Inflammatory macrophage treated with lipopolysaccharide for 4 hours (primary cell): ENCODE measurements around the gene DHRS13.

Source experiments
- DNase-seq: peaks from one replicate; pipeline ENCODE4 v3.0.0-alpha.2; 2020

The DHRS13 gene, protein sequence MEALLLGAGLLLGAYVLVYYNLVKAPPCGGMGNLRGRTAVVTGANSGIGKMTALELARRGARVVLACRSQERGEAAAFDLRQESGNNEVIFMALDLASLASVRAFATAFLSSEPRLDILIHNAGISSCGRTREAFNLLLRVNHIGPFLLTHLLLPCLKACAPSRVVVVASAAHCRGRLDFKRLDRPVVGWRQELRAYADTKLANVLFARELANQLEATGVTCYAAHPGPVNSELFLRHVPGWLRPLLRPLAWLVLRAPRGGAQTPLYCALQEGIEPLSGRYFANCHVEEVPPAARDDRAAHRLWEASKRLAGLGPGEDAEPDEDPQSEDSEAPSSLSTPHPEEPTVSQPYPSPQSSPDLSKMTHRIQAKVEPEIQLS

DNA sequence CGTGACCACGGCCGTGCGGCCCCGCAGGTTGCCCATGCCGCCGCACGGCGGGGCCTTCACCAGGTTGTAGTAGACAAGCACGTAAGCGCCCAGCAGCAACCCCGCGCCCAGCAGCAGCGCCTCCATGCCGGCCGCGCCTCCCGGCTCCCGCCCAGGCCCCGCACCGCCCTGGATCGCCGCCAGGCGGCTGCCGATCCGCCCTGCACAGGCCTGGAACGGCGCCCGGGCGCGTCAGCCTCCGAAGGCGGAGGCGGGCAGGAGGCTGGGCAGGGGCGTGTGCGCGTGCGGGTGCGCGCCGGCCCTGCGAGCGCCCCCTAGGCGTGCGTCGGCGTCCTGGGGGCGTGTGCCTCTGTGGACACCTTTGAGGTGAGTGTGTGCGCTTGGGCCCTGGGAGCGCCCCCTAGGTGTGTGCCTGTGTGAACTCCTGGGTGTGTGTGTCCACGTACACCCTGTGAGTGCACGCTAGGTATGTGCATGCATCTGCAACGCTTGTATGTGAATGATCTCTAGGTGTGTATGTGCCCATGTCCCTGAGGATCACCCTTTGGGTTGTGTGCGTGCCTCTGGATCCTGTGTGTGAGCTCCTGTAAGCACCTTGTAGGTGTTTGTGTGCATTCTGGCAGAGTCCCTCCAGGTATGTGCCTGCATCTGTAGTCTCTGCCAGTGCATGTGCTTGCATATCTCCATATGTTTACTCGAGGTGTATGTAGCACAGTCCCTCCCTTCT, at the start of gene DHRS13:
TSS of gene DHRS13 (minus strand) at position 261 of the 727 bp plus-strand sequence. CDS start at position 126, 135 bp downstream.
- DNase-seq: peak; percentile 87

DNA sequence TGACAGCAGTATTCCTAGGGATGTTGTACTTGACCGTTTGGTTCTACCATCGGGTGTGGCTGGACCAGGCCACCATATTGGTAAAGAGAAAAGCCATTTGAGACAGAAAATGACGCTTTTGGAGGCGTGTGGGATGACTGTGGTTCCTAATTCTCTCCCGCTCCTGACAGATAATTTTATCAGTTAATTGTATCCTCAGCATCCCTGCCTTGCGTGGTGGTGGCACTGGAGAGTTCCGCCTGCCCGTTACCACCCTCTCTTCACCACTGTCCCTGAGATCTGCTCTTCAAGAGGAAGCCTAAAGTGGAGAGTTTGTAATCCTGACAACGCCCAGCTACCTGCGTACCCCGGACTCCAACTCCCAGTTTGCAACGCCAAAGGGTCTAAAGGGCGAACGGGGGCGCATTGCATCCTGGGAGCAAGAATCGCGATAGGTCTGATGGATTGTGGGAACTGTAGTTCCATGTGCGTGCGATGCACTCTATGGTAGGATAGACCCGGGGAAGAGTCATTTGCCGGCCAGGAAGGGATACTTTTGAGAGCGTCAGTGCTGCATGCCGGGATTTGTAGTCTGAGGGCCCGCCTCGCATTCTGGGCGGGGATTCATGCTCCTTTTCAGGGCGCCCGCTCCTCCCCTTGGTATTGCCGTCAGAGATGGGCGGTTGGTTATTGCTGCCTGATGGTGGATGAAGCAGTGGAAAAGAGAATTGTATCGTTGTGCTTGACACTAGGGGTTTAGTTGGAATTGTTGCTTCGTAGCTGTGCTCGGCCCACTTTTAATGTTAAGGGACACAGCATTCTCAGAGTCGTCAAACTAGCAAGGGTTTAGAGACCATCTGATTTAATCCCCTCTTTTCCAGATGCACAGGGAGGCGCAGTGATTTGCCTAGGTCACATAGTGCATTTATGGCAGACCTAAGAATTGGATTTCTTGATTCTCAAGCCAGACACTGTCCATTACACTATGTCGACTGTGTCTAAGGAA, 49.4 kb upstream of the DHRS13 start:
- DNase-seq: peak; percentile 99

DNA sequence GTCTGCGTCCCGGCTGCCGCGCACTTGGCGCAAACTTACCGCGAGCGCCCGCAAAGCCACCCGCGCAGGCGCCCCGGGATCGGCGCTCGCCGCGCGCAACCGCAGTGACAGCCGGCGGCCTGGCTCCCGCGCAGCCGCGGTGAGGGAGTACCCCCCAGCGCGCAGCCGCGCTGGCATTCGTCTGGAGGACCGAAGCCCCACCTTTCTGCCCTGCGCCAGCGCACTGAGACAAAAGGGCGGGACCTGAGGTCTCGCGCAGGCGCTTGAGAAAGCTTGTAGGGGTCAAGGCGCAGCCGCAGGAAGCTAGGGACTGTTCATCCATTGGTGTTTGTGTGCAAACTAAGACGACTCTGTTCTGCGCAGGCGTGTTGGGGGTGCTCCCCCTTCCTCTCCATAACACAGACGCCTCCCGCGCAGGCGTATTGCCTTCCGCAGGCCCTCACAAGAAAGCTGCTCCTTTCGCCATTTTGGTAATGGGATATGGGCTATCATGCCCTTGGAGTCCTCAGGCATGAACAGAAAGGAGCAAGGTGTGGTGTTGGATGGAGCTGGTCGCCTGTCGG, 48.6 kb upstream of the DHRS13 start, which contains the start of gene PHF12:
TSS of gene PHF12 (minus strand) at position 91 of the 563 bp plus-strand sequence. CDS start 558 bp downstream, outside the sequence.
- peak; percentile 100 for DNase-seq

DNA sequence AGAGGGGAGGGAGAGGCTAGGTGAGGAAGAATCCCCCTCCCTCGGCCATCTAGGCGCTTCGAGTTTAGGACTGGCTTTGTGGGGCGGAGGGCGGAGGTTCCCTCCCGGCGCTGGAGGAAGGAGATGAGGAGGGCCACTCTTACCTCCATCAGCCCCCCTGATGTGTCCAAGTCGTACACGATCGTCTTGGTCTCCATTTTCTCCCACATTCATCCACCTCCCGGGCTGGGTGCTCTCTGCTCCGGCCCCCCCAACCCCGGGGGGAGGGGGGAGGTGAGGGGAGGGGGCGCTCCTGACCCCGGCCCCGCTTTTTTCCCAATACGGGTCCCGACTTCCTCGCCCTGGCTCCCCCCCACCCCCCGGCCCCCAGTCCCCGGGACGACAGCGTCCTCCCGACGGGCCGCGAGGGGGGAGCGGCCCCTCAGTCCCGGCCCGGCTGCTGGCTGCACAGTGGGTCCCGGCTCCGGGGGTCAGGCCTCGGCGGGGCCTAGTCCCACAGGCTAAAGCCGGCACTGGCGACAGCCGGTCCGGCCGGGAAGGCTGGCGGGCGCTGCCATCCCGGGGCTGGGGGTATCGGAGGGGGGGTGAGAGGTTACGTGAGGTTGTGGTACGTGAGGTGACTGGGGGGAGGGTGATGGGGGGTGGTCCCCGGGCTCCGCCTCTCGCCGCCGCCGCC, 48.0 kb upstream of the DHRS13 start:
- no peak for DNase-seq

DNA sequence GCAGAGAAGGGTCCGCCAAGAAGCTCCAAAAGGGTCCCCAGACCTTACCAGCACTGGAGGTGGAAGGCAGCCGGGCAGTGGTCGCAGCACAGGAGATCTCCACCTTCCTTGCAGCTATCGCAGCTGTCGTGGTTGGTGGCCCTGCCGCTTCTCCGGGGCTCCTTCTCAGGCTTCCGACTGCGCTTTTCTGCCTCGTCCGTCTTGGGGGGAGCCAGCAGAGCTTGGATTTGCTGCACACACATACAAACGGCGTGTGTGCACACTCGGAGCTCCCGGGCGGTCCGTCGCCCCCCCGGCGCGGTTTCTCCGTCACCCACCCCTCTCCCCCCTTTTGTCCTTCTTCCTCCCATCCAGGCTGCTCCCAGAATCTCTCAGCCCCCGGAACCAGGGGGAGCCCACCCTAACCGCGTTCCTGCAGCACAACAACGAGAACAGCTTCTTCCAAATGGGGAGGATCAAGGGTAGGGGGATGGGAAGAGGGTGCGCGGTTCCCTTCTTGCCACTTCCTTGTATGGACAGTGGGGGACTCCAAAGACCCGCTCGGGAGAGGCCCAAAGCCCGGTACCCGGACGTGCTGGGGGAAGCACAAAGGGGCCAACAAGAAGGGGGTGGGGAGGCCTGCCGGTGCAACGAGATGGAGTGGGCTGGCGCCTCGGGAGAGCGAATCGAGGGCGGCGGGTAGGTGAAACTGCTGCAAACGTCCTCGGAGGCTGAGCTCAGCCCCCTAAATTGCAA, 47.3 kb upstream of the DHRS13 start:
- DNase-seq: peak; percentile 40

DNA sequence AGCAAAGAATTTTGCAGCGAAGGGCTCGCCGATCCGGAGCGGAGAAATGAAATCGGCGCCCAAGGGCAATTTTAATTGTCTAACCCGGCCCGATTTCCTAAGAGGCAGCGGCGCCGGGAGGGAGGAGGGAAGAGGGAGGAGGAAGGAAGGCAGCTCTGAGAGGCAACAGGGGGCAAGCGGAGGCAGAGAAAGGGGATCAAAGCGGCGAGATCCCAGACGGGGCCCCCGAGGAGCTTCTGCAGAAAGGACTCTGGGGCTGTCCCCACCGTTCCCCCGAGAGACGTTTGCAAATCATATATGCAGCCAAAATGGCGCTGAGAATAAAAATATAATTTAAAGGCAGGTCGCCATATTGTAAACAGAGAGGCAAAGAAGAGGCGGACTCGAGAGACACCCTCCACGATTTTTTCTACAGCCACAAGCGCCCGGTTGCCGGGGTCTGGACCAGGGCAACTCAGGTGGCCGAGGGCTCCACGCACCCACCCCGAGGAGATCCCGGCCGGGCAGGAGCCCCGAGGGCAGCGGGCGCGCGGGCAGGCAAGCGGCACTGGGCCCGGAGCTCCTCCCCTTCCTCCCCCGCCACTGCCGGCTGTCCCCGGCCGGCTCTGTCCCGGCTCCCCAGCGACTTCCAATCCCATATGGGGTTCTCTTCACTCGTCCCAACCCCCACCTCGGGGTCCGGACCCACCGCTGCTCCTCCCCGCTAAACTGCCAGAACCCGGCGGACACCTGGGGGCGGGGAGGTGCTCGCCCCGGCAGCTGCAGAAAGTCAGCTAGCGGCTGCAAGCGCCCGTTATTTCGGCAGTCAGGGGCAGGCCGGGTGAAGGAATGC, 46.5 kb upstream of the DHRS13 start:
- peak; percentile 86 for DNase-seq

DNA sequence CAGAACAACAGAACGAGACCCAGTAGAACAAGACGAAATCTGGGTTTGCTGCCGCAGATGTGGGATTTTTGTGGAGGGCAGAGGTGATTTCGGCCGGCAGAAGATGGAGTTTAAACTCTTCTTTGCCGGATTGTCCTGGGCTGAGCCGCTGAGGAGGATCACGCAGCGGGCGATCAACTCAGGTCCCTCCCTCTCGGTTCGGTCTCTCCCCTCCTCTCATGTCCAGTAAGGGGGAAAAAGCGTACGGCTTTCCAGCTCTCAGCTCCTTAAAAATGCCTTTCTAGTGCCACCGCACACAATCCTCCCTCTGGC, 46.0 kb upstream of the DHRS13 start:
- no peak for DNase-seq

DNA sequence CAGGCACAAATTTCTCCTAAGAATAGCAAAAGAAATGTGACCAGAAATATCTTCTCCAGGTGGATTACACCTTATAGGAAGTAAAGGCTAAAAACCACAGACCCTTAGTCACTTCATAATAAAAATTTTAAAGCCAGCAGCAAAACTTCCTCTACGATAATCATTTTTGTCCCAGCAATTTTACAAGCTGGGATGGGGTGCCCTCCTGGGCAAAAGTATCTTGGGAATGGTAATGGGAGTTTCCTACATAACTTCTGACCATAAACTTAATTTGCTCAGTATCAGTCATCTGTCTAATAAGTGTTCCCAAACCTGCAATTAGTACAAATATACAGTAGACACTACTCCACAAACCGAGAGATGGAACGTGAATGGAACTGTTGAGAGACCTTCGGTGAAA, 45.5 kb upstream of the DHRS13 start:
- DNase-seq: no peak

DNA sequence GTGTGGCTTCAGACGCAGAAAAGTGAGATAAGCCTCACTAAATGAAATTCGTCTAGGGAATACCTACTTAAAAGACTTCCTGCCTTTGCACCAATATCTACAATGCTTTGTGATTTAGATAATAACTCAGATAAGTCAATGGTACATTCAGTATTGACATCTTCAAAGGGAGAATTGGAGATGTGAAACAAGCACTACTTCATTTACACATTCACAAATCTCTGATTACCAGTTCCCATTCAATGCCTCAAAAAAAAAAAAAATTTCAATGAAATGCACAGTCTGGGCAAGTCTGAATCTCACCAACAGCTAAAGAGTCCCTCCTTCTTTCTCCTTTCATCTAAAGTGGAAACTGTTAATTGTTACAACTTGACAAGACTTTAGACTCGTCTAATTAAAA, 44.8 kb upstream of the DHRS13 start:
- no peak for DNase-seq

DNA sequence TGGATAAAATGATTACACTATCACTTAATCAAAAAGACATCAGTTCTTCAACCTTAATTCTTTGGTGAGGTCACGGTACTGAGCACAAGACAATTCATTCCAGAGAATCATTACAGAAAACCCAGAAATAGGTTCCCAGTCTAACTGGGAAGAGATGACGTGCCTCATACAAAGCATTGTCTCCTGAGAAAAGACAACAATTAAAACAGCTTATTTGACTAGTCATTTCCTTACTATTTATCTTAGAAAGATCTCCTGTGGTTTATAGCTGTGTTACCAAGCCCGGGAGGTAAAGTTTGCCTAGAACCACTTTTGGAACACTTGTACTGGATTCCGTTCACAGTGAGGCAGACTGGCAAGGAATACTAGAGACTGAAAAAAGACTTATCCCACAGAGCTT, 43.4 kb upstream of the DHRS13 start:
- DNase-seq: no peak

DNA sequence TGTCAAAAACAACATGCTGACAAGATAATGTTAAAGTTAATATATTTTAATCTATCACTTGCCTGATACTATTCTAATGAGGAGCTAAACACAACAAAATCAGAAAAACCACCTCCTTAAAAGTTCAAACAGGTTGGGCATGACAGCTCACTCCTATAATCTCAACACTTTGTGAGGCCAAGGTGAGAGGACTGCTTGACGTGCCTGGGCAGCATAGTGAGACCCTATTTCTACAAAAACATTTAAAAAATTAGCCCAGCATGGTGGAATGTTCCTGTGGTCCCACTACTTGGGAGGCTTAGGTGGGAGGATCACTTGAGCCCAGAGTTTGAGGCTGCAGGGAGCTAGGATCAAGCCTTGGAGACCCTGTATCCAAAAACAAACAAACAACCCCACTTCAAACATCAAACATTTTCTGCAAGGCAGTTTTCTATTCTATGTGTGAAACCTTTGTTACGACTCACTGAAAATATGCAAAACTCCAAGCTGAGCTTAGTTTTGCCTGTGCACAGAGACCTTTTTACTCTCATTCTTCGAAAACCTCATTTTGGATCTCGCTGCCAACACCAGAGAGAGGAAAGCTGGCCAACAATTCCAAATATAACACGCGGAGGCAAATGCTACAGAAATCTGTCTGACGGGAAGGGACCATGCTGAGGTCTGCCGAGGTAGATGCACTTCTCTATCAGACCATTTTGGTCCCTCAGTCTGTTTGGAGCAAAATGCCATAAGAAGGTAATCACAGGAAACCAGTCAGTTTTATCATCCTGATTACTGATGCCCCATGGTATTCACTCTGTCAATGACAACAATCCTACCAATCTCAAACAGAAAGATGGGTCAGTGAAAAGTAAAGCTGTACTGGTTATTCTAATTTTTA, 42.2 kb upstream of the DHRS13 start:
- no peak for DNase-seq

DNA sequence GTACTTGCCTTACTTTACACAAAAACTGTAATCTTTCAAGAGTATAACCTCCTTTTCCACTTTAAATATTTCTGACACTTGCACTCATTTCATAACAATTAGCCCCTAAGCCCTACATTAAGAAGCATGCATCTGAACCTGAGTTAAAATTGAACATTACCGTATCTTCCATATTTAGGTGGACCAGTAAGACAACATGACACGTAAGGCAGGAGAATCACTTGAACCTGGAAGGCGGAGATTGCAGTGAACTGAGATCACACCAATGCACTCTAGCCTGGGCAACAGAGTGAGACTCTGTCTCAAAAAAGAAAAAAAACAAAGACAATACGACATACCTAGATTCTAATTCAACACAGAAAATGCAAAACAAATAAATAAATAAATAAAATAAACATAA, 41.5 kb upstream of the DHRS13 start:
- DNase-seq: no peak

DNA sequence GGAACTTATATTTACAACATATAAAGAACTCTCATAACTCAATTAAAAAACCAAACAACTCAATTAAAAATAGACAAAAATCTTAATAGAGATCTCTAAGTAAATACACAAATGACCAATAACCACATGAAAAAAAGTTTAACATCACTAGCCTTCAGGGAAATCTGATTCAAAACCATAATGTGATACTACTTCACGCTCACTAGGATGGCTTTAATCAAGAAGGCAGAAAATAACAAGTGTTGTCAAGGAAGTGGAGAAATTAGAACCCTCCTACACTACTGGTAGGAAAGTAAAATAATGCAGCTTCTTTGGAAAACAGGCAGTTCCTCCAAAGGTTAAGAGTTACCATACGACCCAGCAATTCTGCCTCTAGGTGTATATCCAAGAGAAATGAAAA, 40.0 kb upstream of the DHRS13 start:
- no peak for DNase-seq

DNA sequence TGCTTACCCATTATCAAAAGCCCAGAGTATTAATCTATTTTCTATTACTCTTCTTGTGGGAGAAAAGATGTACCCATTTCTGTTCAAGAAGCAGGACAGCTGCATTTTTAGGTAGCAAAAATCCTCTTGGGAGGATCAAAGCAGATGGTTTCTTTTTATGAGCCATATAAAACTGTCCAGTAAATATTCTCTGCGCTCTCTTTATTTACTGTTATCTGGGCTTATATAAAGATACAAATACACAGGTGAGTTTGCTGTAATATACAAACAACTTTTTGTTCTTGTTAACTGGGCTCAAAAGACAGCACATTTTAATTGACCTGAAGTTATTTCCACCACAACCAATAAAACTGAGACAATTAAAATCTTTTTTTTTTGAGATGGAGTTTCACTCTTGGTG, 38.4 kb upstream of the DHRS13 start:
- DNase-seq: no peak

DNA sequence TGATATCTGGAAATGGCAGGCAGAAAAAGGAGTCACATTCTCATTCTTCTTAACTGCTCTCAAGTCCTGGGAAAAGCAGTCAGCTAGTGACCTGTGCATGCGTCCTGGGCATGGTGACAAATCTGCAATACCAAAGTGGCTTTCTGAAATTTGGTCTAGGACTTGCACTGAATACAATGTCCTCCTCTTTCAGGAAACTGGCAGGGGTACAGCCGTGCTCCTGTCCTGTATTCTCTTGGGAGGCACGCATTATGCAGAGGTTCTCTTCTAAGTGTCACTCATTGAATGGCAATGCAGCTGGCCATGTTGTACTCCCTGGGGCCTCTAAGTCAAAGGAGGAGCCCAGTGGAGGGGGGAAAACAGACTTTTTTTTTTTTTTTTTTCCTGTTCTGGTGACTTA, 37.8 kb upstream of the DHRS13 start:
- no peak for DNase-seq

DNA sequence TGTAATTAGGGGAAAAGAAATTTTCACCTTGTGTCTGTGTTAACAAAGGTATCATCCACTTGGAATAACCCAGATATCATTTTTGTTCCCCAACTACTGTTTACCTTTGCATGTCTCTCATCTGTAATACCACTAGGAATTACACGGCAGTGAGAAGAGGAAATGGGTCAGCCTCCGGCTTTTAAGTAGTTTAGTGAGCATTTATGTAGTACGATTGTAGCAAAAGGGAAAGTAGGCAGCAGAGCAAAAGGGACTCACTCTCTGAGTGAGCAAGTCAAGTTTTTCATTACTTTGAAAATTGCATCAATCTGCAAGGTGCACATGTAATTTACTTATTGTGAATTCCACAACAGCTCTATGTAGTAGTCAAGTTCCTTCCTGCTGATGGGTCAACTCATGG, 37.3 kb upstream of the DHRS13 start:
- peak; percentile 18 for DNase-seq

DNA sequence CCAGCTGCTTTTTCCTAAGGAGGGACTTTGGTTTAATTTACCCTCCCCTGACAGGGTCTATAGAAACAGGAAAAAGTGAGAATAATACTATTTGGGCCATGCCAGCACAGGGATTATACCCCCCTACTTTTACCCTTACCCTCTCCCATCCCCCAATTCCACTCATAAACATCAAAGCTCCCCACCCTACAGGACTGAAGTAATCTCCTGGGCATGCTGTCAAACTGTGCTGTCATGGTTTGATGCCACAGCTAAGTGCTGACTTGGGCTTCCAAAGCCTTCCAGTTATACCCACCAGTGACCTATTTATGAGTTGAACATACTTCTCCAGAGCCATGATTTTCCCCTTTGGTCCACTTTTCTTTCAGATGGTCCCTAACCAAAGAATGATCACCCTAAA, 35.7 kb upstream of the DHRS13 start:
- no peak for DNase-seq

DNA sequence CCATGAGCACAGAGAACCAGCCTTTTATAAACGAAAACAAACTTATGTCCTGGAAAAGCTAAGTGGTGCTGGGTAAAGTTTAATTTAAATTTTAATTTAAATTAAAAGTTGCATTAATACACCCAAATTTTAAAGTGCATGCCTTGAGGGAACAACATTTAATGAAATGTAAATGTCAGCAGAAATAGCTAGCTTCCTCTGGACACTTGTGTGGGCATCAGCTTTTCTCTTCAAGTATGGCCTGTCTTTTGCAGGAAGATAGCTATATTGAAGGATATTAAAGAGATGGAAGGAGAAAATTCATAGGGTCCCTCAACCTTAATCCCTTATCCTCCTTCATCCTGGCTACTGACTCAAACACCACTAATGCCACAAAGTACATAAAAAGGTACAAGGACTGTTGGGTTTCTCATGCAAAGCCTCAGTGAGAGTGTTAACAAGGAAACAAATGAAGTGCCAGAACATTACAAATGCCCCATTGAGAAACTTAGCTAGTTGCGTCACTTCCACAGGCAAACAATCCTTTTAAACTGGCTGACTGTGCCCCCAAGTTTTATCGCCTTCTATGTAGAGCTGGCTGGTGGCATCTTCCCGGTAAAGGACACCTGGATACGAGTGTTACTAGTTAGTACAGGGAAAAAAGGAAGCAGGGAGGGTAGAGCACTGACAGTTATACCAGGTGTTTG, 34.3 kb upstream of the DHRS13 start:
- peak; percentile 79 for DNase-seq
